ENCODE results near the gene IFNGR2.
"Not testable (repeated sequence)": the region's sequence is repeated elsewhere in the genome, so short reads cannot be mapped to it uniquely, and the experiment has no call there.

The IFNGR2 gene

GRCh38 chr21:33403128-33403785, at the start of gene IFNGR2:
IFNGR2 (plus strand) TSS chr21:33403413; CDS start chr21:33403544, 131 bp downstream.
- FAIRE-seq, result no peak

- FAIRE-seq, result no peak
These were observed 47.9 kb upstream of the IFNGR2 start for GRCh38 chr21:33355355-33355754.

GRCh38 chr21:33355996-33356395, 47.2 kb upstream of the IFNGR2 start:
- no peak for FAIRE-seq

- FAIRE-seq, result no peak
These were observed 46.0 kb upstream of the IFNGR2 start for GRCh38 chr21:33357177-33357576.

- FAIRE-seq, result no peak
These were observed 43.8 kb upstream of the IFNGR2 start for GRCh38 chr21:33359446-33359845.

- no peak for FAIRE-seq
These were observed 42.9 kb upstream of the IFNGR2 start for GRCh38 chr21:33360281-33360680.

- peak; percentile 27 for FAIRE-seq
These were observed 42.2 kb upstream of the IFNGR2 start for GRCh38 chr21:33360881-33361602.

- FAIRE-seq, result no peak
These were observed 41.1 kb upstream of the IFNGR2 start for GRCh38 chr21:33362044-33362555.

GRCh38 chr21:33363911-33364609, 39.2 kb upstream of the IFNGR2 start:
- not testable (repeated sequence) for FAIRE-seq

GRCh38 chr21:33364830-33365229, 38.4 kb upstream of the IFNGR2 start:
- FAIRE-seq, result no peak

- no peak for FAIRE-seq
These were observed 35.8 kb upstream of the IFNGR2 start for GRCh38 chr21:33367309-33367973.

GRCh38 chr21:33368124-33368523, 35.1 kb upstream of the IFNGR2 start:
- FAIRE-seq, result no peak

- no peak for FAIRE-seq
These were observed 34.6 kb upstream of the IFNGR2 start for GRCh38 chr21:33368576-33368975.

GRCh38 chr21:33369586-33369985, 33.6 kb upstream of the IFNGR2 start:
- FAIRE-seq, result no peak

- FAIRE-seq, result no peak
These were observed 32.9 kb upstream of the IFNGR2 start for GRCh38 chr21:33370305-33370704.

- FAIRE-seq, result no peak
These were observed 31.8 kb upstream of the IFNGR2 start for GRCh38 chr21:33371366-33371765.

- no peak for FAIRE-seq
These were observed 30.6 kb upstream of the IFNGR2 start for GRCh38 chr21:33372582-33372981.

GRCh38 chr21:33373451-33373850, 29.8 kb upstream of the IFNGR2 start:
- no peak for FAIRE-seq

- FAIRE-seq, result no peak
These were observed 29.1 kb upstream of the IFNGR2 start for GRCh38 chr21:33374080-33374449.

GRCh38 chr21:33374450-33375096, 28.6 kb upstream of the IFNGR2 start:
- FAIRE-seq, result peak; percentile 81

GRCh38 chr21:33375101-33375644, 28.0 kb upstream of the IFNGR2 start:
- FAIRE-seq, result no peak

- FAIRE-seq, result no peak
These were observed 25.8 kb upstream of the IFNGR2 start for GRCh38 chr21:33377221-33377920.
